Skin epidermis (tissue), 12 donors: ENCODE data around the gene VWA7.

Source experiments
- H3K27ac ChIP-seq, 21 experiments: fragments of 200-600 bp; sonication (generic) in 11 of 21; one replicate each; pipeline ENCODE4 v1.5.0; 2020; ENCODE audit warnings: mild to moderate bottlenecking in 3 of 21, inconsistent platforms in 2 of 21, moderate library complexity in 2 of 21
- H3K4me3 ChIP-seq, 7 experiments: fragments of 200-600 bp; sonication (generic) in 2 of 7; one replicate each; pipeline ENCODE4 v1.5.0; 2020; ENCODE audit warnings: inconsistent platforms in 2 of 7, mild to moderate bottlenecking in 2 of 7, moderate library complexity in 1 of 7

Gene VWA7

DNA sequence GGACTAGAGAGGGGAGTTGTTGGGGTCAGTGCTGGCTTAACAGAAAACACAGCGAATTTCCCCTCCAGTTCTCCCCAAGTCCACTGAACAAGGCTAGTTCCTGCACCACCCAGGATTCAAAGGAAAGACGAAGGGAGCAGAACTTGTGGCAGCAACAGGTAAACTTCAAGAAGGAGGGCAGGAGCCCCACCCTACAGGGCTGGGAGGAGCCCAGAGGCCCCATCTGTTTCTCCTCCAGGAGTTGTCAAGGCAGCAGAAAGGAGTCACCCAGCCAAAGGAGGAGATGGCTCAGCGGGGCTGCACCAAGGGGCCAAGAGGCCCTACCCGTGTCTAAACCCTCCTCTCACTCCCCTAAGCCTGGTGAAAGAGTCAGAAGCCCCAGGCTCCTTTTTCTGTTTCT, 12.9 kb downstream of the VWA7 start:
- Histone ChIP-seq H3K4me3 (no peak overlapping the region), H3K27ac (peak overlapping the region in 1 of 21 experiments; percentile 40)

DNA sequence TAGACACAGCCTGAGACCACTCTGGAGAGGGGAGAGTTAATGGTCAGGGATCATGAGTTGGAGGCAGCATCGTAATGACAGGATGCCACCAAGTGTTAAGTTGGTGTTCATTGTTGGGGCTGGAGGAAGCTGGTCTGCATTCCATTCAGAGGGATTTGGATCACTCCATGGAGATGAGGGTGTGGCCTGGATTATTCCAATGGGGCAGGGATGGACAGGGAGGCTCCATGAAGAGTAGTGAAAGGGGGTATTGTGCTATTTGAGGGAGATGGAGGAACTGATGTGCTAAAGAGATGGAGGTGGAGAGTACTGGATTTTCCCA, 13.5 kb downstream of the VWA7 start:
- Histone ChIP-seq H3K4me3 (no peak overlapping the region), H3K27ac (peak overlapping the region in 5 of 21 experiments; percentile 17 to 43 (median 29))

DNA sequence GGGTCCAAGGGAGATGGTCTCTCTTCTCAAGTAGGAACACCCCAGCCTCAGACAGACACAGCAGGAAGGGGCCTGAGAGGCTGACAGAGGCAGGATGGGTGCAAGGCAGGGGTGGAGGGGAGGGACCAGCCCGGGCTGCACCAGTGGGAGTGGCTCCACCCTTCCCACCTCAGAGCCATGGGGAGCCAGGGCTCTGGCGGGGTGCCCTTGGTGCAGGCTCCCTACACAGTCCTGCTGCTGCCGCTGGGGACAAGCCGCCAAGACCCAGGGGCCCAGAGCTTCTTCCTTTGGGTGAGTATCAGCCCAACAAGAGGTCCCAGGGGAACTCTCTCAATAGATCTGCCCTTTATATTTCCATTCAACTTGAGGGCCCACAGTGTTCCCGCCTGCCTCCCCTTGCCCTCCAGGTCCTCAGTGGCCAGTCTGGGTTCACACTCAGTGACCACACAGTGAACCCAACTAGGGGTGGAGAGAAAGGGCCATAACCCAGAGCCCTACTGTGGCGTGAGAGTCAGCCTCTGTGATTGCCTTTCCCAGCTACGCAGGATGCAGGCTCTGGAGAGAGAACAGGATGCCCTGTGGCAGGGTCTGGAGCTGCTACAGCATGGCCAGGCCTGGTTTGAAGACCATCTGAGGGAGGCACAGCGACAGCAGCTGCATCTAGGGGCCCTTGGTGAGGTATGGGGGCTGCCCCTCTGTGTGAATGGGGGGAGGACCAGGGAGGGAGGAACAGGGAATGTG, 14.1 kb downstream of the VWA7 start:
- Histone ChIP-seq H3K27ac (peak overlapping the region in 6 of 21 experiments; percentile 17 to 43 (median 30)), H3K4me3 (no peak overlapping the region)

DNA sequence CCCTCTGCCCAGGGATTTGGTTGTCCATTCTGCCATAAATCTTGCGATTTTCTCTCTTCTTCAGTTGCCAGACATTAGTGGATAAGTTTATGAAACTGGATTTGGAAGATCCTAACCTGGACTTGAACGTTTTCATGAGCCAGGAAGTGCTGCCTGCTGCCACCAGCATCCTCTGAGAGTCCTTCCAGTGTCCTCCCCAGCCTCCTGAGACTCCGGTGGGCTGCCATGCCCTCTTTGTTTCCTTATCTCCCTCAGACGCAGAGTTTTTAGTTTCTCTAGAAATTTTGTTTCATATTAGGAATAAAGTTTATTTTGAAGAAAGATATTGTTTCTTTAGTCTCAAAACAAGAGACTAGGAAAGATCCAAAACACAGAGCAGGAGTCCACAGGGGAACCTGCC, 14.8 kb downstream of the VWA7 start, which contains the start of gene SAPCD1:
Gene SAPCD1, plus strand, starts transcription at position 301 of the 400 bp plus-strand sequence. CDS start 399 bp downstream, outside the sequence.
- Histone ChIP-seq H3K27ac (peak within 1 kb of the TSS in 6 of 21 experiments; percentile 17 to 43 (median 30)), H3K4me3 (no peak within 1 kb of the TSS)

DNA sequence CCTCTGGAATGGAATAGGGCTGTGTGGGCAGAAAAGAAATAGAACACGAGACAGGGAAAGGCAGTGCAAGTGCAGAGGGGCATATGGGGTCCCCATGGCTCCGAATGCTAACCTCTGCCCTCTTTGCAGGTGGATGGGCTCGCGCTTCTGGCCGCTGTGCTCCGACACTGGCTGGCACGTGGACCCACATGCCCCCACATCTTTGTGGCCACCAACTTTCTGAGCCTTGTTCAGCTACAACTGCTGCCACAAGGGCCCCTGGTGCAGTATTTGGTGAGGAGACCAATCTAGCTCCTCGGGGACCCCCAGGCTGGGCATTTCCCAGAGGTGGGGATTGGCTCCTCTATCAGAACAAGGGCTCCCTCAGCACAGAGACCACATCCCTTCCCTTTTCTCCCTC, 15.8 kb downstream of the VWA7 start:
- no peak overlapping the region for H3K4me3 ChIP-seq
- no peak overlapping the region for H3K27ac ChIP-seq

DNA sequence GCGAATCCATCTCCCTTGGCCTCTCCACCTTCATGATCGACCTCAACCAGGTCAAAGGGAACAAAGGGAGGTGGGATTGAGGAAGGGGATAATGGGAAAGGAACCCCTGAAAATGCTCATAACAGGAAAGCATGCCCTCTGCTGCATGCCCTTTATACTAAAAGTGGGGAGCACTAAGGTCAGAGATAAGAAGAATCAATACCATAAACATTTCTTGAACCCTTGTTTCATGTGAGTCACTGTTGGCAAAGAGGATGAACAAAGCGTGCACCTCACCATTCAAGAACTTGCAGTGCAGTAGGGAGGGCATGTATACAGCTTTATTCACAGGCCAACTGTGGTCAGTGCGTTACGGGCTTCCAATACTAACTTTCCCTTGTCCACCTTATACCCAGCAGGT, 16.3 kb downstream of the VWA7 start:
- Histone ChIP-seq H3K4me3 (no peak overlapping the region), H3K27ac (no peak overlapping the region)

DNA sequence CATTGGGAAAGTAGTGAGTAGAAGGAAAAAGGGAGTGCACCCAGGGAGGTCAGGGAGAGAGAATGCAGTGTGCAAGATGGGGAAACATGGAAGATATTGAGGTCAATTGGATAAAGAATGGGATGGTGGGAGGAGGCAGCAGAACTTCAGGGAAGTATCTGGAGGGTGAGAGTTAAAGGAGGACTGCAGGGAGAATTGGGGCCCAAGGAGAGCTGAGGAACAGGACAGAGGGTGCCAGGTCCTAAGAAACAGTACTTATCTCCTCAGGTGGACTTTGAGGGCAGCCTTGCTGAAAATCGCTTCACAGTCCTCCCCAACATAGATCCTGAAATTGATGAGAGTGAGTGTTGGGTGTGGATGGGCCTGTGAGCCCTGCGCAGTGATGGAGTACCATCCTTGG, 18.8 kb downstream of the VWA7 start:
- Histone ChIP-seq H3K4me3 (no peak overlapping the region), H3K27ac (no peak overlapping the region)

DNA sequence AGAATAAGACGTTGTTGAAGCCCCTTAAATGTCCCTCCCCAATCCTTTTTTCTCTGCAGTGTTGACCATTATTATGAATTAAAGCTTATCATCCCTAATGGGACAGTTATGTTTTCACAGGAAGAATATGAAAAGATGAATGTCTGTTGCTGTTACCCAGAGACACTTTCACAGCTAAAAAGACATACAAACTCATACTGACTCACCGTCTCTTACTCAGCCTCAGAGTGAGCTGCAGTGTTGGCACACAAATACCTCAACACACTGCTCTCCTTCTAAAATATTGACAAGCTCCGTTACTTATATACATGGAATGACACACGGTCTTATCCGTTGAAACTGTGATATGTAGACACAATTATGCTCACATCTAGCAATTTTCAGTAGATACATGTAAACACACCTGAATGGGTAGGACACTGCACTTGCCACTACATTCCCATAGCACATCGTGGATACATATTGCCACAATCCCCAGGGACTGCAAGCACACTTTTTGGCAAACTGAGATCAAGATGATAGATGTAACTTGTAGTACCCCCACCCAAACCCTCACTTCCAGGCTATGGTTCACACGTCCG, 24.3 kb downstream of the VWA7 start:
- Histone ChIP-seq H3K4me3 (no peak overlapping the region), H3K27ac (no peak overlapping the region)

DNA sequence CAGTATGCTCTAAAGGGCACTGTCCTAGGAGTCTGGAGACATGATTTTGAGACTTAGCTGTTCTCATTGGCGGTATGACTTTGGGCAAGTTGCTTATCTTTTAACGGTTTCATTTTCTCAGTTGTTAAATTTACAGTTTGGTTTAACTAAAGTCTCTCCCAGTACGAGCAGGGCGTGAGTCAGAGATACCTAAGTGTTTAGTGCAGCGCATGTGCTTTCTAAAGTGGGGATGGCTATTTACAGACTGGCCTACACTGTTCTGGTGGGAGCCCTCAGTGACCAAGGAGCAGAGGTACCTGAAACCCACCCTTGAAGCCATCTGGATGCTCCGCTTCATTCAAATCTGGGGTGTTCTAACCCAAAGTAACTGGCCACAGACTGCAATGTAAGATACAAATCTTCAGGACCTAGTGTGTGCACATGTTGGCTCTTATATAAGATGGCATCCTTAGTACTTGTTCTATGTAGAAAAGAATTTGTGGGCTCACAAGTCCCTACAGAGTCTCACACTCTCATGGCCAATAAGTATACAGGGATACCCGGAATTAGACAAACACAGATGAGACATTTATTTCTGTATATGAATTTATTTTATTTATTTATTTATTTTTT, 26.6 kb downstream of the VWA7 start:
- H3K4me3 ChIP-seq, result no peak overlapping the region
- H3K27ac ChIP-seq, result no peak overlapping the region

DNA sequence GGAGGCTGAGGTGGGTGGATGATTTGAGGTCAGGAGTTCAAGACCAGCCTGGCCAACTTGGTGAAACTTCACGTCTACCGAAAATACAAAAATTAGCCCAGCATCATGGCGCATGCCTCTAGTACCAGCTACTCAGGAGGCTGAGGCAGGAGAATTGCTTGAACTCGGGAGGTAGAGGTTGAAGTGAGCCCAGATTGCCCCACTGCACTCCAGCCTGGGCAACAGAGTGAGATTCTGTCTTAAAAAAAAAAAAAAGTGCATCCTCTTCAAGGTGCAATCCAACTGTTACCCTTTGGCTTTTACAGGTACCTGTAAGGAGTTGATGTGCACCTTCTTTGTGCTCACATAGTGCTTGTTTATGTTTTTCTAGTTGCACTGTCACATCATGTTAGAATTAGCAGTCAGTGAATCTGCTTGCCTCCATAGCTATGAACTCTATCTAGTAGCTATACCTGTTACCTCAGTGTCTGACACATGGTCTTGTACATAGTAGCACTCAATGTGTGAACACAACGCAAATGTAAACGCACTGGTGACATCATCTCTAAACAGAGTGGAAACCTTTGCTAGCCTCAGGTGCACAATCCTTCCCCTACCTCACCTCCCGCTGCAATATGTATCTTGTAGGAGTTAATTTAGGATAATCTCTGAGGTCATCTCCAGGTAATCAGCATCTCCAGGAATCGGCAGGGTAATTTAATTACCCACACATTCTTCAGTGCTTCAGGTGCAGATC, 27.7 kb downstream of the VWA7 start:
- no peak overlapping the region for H3K4me3 ChIP-seq
- no peak overlapping the region for H3K27ac ChIP-seq

DNA sequence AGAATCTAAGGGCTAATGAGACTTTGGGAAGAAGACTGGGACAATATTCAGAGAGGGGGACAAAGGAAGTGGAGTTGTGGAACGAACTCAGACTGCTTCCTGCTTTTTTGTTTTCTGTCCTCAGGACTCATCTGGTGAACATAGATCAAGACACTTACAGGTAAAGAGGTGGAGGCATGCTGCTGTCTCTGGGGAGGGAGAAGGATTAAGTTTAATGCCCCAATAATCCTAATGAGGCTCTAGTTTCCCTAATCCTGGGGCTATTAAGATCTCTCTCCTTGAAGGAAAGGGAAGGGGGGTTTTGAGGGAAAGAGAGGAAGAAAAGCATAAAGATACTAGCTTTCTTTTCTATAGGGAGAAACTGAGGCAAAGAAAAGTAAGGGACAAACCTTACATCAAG, 32.7 kb downstream of the VWA7 start:
- no peak overlapping the region for H3K27ac ChIP-seq

DNA sequence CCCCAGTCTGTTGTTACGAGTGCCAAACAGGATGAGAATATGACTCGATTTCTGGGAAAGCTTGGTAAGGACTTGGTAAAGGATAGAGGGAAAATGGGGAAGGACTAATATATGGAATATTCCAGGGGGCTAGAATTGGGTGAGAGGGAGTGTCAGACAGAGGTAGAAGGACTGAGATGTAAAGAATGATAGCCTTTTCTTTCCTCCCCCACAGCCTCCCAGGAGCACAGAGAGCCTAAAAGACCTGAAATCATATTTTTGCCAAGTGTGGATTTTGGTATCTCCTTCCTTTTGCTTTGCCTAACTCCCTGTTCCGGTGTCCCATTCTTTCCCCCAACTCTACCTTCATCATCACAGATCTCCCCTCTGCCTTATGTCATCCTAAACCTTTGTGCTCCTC, 34.2 kb downstream of the VWA7 start:
- H3K27ac ChIP-seq, result no peak overlapping the region
- no peak overlapping the region for H3K4me3 ChIP-seq

More for the DNA sequence above, 32.7 kb downstream of the VWA7 start:
- H3K4me3 ChIP-seq, result no peak overlapping the region

DNA sequence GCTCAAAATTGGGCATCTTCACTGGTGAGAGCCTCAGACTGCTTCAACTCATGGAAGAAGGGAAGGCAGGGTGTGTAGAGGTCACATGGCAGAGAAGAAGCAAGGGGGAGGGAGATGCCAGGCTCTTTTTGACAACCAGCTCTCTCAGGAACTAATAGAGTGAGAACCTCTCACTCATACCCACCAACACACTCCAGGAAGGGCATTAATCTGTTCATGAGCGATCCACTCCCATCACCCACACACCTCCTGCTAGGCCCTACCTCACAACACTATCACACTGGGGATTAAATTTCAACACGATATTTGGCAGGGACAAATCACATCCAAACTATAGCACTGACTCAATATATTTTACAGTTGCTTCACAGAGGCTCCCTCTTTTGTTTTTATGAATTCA, 35.3 kb downstream of the VWA7 start:
- H3K4me3 ChIP-seq, result no peak overlapping the region

DNA sequence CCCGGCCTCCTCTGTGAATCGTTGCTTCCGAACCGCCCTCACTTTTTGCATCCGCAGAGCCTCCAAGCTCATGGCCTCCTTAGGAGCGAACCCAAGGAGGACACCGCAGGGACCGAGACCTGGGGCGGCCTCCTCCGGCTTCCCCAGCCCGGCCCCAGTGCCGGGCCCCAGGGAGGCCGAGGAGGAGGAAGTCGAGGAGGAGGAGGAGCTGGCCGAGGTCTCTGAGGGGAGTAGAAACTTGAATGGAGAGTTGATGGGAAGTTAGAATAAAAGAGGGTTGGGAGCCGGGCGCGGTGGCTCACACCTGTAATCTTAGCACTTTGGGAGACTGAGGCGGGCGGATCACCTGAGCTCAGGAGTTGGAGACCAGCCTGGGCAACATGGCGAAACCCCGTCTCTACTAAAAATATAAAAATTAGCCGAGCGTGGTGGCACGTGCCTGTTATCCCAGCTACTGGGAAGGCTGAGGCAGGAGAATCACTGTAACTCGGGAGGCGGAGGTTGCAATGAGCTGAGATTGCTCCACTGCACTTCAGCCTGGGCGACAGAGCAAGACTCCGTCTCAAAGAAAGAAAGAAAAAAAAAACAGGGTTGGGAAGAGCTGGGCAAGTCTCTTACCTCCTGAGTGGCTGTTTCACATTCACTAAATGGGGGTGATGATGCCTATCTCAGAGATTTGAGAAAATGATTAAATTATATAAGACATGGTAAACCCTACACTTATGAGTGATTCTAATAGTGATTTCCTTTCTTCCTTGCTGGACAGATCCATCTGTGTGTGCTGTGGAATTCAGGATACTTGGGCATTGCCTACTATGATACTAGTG, 36.5 kb downstream of the VWA7 start:
- Histone ChIP-seq H3K4me3 (peak overlapping the region; percentile 57 to 80 (median 70)), H3K27ac (peak overlapping the region; percentile 19 to 96 (median 77))

More for the DNA sequence above, 35.3 kb downstream of the VWA7 start:
- peak overlapping the region in 1 of 21 experiments; percentile 3 for H3K27ac ChIP-seq

DNA sequence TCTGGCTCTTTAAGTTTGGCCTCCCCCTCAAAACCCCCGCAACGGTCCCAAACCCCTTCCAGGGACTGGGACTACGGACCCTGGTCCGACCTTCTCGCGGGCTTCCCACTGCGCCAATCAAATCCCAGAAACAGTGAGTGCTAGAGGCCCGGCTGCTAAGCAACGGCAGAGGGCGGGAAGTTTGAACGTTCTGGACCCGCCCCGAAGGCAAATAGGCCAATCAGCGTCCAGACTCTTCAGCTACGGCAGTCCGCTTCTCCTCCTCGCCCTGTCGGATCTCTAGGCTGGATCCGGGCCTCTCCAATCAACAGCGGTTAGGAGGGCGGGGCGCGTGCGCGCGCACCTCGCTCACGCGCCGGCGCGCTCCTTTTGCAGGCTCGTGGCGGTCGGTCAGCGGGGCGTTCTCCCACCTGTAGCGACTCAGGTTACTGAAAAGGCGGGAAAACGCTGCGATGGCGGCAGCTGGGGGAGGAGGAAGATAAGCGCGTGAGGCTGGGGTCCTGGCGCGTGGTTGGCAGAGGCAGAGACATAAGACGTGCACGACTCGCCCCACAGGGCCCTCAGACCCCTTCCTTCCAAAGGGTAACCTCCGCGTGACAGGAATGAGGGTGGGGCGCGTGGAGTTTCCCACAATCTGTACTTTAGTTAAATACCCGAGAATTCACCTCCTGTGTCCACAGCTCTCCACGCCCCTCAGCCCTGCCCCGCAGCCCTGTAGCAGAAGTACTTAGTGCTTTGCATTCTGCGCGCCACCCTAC, 37.3 kb downstream of the VWA7 start, which contains the start of gene MSH5:
Gene MSH5, plus strand, starts transcription at position 367 of the 758 bp plus-strand sequence. CDS start 462 bp downstream, outside the sequence.
- H3K27ac ChIP-seq, result peak within 1 kb of the TSS; percentile 19 to 100 (median 95)
- peak within 1 kb of the TSS; percentile 57 to 80 (median 70) for H3K4me3 ChIP-seq

DNA sequence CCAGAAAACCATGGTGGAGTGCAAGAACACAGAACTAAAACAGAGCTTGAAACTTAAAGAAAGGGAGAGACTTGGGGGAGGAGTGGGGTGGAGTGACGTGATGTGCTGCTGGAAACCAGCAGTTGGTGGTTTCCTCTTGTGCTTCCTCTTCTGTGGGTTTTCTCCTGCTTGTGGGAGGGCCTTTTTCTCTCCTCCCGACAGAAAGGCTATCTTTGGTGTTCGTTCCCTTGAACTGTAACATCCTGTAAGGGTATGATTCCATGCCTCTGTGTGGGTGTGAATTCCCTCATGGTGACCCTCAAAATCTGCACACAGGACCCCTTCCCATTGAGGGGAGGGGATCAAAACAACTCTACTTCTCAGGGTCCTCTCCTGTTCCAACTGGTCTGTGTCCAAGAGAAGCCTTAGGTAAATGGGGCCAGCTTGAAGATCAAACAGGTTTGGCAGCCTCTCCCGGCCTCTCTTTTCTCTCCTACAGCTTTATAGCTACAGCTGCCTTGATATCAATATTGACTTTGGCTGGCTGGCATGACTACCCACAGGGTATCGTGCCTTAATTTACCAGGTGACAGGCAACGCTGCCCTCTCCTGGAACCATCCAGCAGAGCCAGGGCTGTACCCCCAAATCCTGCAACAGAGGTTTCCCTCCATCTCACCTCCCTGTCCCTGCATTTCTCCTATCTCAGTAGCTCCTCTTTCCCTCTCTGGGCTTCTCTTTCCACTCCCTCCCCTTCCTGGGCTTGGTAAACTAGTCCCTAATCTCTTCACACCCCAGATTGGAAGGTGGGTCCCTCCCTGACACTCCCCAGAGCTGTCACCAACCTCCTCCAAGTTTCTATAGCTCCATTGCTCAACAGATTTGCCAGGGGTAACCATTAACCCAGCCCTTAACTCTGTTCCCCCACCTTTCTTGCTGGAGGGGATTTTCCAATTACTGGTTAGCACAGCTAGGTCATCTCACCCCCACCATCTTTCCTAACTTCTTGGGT, 38.8 kb downstream of the VWA7 start:
- peak overlapping the region in 20 of 21 experiments; percentile 81 to 100 (median 95) for H3K27ac ChIP-seq
- H3K4me3 ChIP-seq, result peak overlapping the region in 1 of 7 experiments; percentile 12

DNA sequence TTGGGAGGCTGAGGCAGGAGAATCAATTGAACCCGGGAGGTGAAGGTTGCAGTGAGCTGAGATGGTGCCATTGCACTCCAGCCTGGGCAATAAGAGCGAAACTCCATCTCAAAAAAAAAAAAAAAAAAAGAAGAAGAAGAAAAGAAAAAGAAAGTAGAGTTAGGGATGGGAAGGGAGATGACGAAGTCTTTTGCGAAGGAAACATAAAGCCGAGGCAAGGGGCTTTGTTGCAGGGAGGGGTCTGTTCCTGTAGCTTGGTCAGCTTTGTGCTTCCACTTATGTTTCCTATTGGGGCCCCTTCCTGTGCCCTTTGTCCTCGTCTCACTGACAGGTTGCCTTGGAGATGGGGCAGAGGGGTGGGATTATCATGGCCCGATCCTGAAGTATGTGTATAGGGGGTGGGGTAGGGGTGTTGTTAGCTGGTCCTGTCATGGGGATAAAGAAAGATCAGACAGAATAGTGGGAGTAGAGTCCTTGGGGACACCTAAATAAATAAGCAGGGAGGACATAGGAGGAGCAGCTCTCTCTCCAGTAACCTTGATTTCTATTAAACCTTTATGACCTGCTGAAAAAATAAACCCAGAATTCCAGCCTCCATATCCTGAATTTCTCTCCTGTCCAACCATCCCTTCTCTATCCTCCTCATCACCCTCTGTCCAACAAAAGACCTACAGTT, 39.7 kb downstream of the VWA7 start:
- peak overlapping the region in 20 of 21 experiments; percentile 81 to 100 (median 95) for H3K27ac ChIP-seq
- H3K4me3 ChIP-seq, result peak overlapping the region in 3 of 7 experiments; percentile 3 to 80 (median 12)
